Stomach (tissue), 9 donors: ENCODE results near the gene RIOK3. TPM values are rescaled to one million over a fixed set of nuclear protein-coding genes. Genes with fewer than 3 reads are reported as not detected.

Experiments
- DNase-seq, 2 donors: peaks; one replicate each; pipeline versions ENCODE4 v3.0.0 to v3.0.0-alpha.2; 2013 to 2019
- H3K27ac ChIP-seq, 5 donors: fragments of 200-600 bp in 4 of 5; sonication (generic) in 4 of 5; one replicate each; pipeline ENCODE4 v1.5.1; 2013 to 2019; ENCODE audit warnings: mild to moderate bottlenecking in 1 of 5, moderate library complexity in 1 of 5
- H3K27me3 ChIP-seq, 3 donors: fragments of 200-600 bp; sonication (generic); one replicate each; pipeline ENCODE4 v1.5.1; 2017 to 2019; ENCODE audit warnings: mixed run types in 1 of 3
- H3K36me3 ChIP-seq, 4 donors: fragments of 200-600 bp; sonication (generic); 1 replicate in 3 of 4; 2 replicates in 1 of 4; pipeline ENCODE4 v1.5.1; 2016 to 2019
- H3K4me1 ChIP-seq, 4 donors: fragments of 200-600 bp; sonication (generic); one replicate each; pipeline ENCODE4 v1.5.1; 2016 to 2019
- H3K4me3 ChIP-seq, 4 donors: fragments of 200-600 bp; sonication (generic) in 3 of 4; one replicate each; pipeline ENCODE4 v1.5.1; 2016 to 2019; ENCODE audit warnings: mild to moderate bottlenecking in 1 of 4
- H3K9me3 ChIP-seq, 4 donors: fragments of 200-600 bp; sonication (generic); one replicate each; pipeline ENCODE4 v1.5.1; 2016 to 2019
- CTCF ChIP-seq, 7 experiments: fragments of 450-650 bp in 4 of 7; fragments of 200-600 bp in 3 of 7; sonication (generic) in 3 of 7; IDR thresholded peaks; one replicate each; pipeline ENCODE4 v1.5.1; 2016 to 2019; ENCODE audit warnings: antibody characterized with exemption in 7 of 7, control low read depth in 2 of 7, mild to moderate bottlenecking in 1 of 7
- EP300 ChIP-seq: sonication (generic); formaldehyde crosslinking; IDR thresholded peaks from one replicate; pipeline ENCODE4 v1.6.1; 2017; ENCODE audit warnings: antibody characterized with exemption
- POLR2A ChIP-seq, 4 donors: fragments of 450-650 bp; IDR thresholded peaks; one replicate each; pipeline ENCODE4 v1.6.1; 2016; ENCODE audit warnings: antibody characterized with exemption in 4 of 4, control low read depth in 2 of 4, mild to moderate bottlenecking in 1 of 4, moderate library complexity in 1 of 4
- POLR2AphosphoS5 ChIP-seq, 3 donors: sonication (generic); formaldehyde crosslinking; IDR thresholded peaks; one replicate each; pipeline ENCODE4 v1.6.1; 2016; ENCODE audit warnings: antibody characterized with exemption in 3 of 3
- WGBS, 5 donors: extraction: QIAGEN DNeasy Blood & Tissue Kit in 3 of 5; methylation state at CpG; one replicate each; pipeline versions ENCODE4 v1.1.5 to v1.1.7; 2013 to 2018; 5-methylcytosine and 5-hydroxymethylcytosine counted together
- intact Hi-C: fragments of 100-400 bp; cut with DNase I; formaldehyde crosslinking; loops from one replicate; pipeline ENCODE4 v1.15.1; 2023; ENCODE audit warnings: low total_unique reads
- polyA plus RNA-seq, 3 donors: library from polyadenylated mRNA; stranded (reverse); fragments of 200-250 nt; gene quantifications; one replicate each; pipeline ENCODE4 v1.2.3, GENCODE V29; 2013
- total RNA-seq, 5 donors: library from RNA; depleted of rRNA; stranded (reverse); fragments of >200 nt; gene quantifications; one replicate each; pipeline versions ENCODE4 v1.1.0 to v1.2.3, GENCODE V29; 2014 to 2016
- donor health status: healthy with polysubstance abuse.
- donor health status: Bipolar disorder and iron deficiency.
- donor health status: healthy.

RIOK3 gene
- total and polyA plus RNA-seq, 8 donors = 28.3 to 140 (median 66.3) TPM

- intact Hi-C loops = no loop called here
- no peak for TF ChIP-seq POLR2AphosphoS5 (IDR thresholded peaks at IDR 0.05)
- TF ChIP-seq EP300 = no peak
- no peak for TF ChIP-seq POLR2A (IDR thresholded peaks at IDR 0.05)
- TF ChIP-seq CTCF (IDR thresholded peaks at IDR 0.05) = no peak
- DNase-seq = peak in 1 of 2 donors; percentile 24
- peak overlapping the region; percentile 92 to 97 (median 94) for H3K27ac ChIP-seq
- H3K4me3 ChIP-seq = peak overlapping the region; percentile 61 to 99 (median 85)
- WGBS, 5 donors = 11 to 20% (median 13%) methylated on average over 6 of the region's 6 CpGs
- peaks cover 18 to 58% (median 37%) of the 10 kb centered on the region in 4 donors for H3K4me1 ChIP-seq
- no peaks in the 10 kb centered on the region for H3K27me3 ChIP-seq
- H3K9me3 ChIP-seq = no peaks in the 10 kb centered on the region
- peaks cover 0 to 14% (median 12%) of the 10 kb centered on the region in 4 donors for H3K36me3 ChIP-seq
Observed at GRCh38 chr18:23502516-23503037, 49.5 kb downstream of the RIOK3 start.

GRCh38 chr18:23503038-23503962, 50.2 kb downstream of the RIOK3 start, which contains the start of gene RMC1:
Gene RMC1 (plus strand): TSS chr18:23503511. CDS start chr18:23503619, 108 bp downstream.
- intact Hi-C loops = no loop called here
- WGBS, 5 donors = 0 to 1% (median 0%) methylated on average over 22 to 110 of the region's 110 CpGs
- Histone ChIP-seq H3K27ac (peak within 1 kb of the TSS; percentile 92 to 97 (median 94)), H3K4me1 (peaks cover 18 to 61% (median 39%) of the 10 kb centered on the region in 4 donors), H3K9me3 (no peaks in the 10 kb centered on the region), H3K4me3 (peak within 1 kb of the TSS; percentile 61 to 99 (median 85)), H3K36me3 (peaks cover 0 to 22% (median 20%) of the 10 kb centered on the region in 4 donors), H3K27me3 (no peaks in the 10 kb centered on the region)
- TF ChIP-seq POLR2AphosphoS5 (IDR thresholded peaks at IDR 0.05) (peak; percentile 47 to 90 (median 76)), EP300 (no peak), POLR2A (IDR thresholded peaks at IDR 0.05) (peak in 1 of 4 donors; percentile 67), CTCF (IDR thresholded peaks at IDR 0.05) (peak in 1 of 7 experiments; percentile 27)
- peak; percentile 98 for DNase-seq

GRCh38 chr18:23503963-23504344, 50.9 kb downstream of the RIOK3 start:
- peaks cover 0 to 28% (median 26%) of the 10 kb centered on the region in 4 donors for H3K36me3 ChIP-seq
- DNase-seq = no peak
- TF ChIP-seq POLR2A (IDR thresholded peaks at IDR 0.05) = no peak
- no peaks in the 10 kb centered on the region for H3K9me3 ChIP-seq
- 1 to 3% (median 2%) methylated on average over 21 of the region's 21 CpGs for WGBS, 5 donors
- peaks cover 18 to 55% (median 37%) of the 10 kb centered on the region in 4 donors for H3K4me1 ChIP-seq
- H3K27ac ChIP-seq = peak overlapping the region; percentile 92 to 97 (median 94)
- no peaks in the 10 kb centered on the region for H3K27me3 ChIP-seq
- peak overlapping the region; percentile 61 to 99 (median 85) for H3K4me3 ChIP-seq
- intact Hi-C loops = no loop called here

- Histone ChIP-seq H3K36me3 (peaks cover 4 to 36% (median 33%) of the 10 kb centered on the region in 4 donors), H3K27me3 (no peaks in the 10 kb centered on the region), H3K4me3 (peak overlapping the region; percentile 61 to 99 (median 85)), H3K27ac (peak overlapping the region; percentile 41 to 97 (median 94)), H3K9me3 (no peaks in the 10 kb centered on the region), H3K4me1 (peaks cover 18 to 49% (median 35%) of the 10 kb centered on the region in 4 donors)
- intact Hi-C loops = no loop called here
- DNase-seq = peak in 1 of 2 donors; percentile 64
- TF ChIP-seq POLR2A (IDR thresholded peaks at IDR 0.05) (no peak), POLR2AphosphoS5 (IDR thresholded peaks at IDR 0.05) (peak in 2 of 3 donors; percentile 7 to 19), EP300 (no peak), CTCF (IDR thresholded peaks at IDR 0.05) (no peak)
- WGBS, 5 donors = 24 to 51% (median 34%) methylated on average over 3 of the region's 3 CpGs
Observed at GRCh38 chr18:23504720-23505119, 51.6 kb downstream of the RIOK3 start.
